ENCODE measurements around the gene CACNA1B. TPM values are rescaled to one million over a fixed set of nuclear protein-coding genes. Genes with fewer than 3 reads are reported as not detected.

Gene CACNA1B
- total RNA-seq, 1 donor = under 0.01 TPM

DNA sequence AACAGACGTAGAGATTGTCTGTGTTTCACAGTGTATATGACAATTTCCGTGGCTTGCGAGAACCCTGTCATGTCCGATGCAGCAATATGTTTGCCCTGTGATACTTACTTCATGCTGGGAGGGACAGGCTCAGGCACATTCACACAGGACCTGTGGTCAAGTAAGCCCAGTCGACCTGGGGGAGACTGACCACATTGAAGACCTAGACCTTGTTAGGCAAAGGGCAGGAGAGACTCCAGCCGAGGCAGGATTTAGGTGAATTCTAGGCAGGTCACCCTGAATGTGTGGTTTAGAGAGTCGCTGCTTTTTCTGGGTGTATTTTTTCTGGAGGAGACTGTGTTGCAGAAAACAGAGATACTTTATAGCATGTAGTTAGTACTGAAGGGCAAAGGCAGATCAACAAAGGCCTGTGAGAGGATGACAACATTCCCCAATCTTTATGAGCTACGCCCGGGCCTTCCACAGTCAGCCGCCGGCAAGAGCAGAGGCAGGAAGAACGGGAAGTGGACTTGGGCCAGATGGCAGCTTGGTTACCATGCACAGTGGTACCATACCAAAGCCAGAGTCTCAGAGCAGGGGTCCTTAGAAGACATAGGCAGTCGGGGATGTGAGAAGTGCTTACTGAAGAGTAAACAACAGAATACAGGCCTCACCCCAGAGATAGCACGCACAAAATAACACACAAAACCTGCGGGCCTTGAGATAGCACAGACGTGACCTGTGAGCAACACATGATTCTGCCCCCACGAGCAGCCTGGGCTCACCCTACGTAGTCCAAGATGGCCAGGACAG, 220.7 kb downstream of the CACNA1B start:
- Histone ChIP-seq H3K4me3 (ENCODE audit: insufficient read depth, low read length) (no peak overlapping the region), H3K4me2 (ENCODE audit: insufficient read depth, low read length) (no peak overlapping the region), H3K4me1 (ENCODE audit: insufficient read depth, low read length) (no peaks in the 10 kb centered on the region), H3K27me3 (ENCODE audit: insufficient read depth, low read length) (no peaks in the 10 kb centered on the region), H3K27ac (ENCODE audit: low read depth, low read length) (no peak overlapping the region), H3K36me3 (ENCODE audit: insufficient read depth, low read length) (no peaks in the 10 kb centered on the region), H2AFZ (ENCODE audit: low read length) (no peak overlapping the region), H3K9me3 (ENCODE audit: low read depth, low read length) (no peaks in the 10 kb centered on the region), H4K20me1 (ENCODE audit: insufficient read depth, low read length) (no peaks in the 10 kb centered on the region), H3K79me2 (ENCODE audit: insufficient read depth, low read length) (no peaks in the 10 kb centered on the region)
- peak; percentile 71 for DNase-seq (ENCODE audit: insufficient read length, low spot score, missing footprints)
- TF ChIP-seq, protein P1, sequence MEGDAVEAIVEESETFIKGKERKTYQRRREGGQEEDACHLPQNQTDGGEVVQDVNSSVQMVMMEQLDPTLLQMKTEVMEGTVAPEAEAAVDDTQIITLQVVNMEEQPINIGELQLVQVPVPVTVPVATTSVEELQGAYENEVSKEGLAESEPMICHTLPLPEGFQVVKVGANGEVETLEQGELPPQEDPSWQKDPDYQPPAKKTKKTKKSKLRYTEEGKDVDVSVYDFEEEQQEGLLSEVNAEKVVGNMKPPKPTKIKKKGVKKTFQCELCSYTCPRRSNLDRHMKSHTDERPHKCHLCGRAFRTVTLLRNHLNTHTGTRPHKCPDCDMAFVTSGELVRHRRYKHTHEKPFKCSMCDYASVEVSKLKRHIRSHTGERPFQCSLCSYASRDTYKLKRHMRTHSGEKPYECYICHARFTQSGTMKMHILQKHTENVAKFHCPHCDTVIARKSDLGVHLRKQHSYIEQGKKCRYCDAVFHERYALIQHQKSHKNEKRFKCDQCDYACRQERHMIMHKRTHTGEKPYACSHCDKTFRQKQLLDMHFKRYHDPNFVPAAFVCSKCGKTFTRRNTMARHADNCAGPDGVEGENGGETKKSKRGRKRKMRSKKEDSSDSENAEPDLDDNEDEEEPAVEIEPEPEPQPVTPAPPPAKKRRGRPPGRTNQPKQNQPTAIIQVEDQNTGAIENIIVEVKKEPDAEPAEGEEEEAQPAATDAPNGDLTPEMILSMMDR (IDR thresholded peaks at IDR 0.05; ENCODE audit: extremely low read depth, low read depth, low read length) = no peak

DNA sequence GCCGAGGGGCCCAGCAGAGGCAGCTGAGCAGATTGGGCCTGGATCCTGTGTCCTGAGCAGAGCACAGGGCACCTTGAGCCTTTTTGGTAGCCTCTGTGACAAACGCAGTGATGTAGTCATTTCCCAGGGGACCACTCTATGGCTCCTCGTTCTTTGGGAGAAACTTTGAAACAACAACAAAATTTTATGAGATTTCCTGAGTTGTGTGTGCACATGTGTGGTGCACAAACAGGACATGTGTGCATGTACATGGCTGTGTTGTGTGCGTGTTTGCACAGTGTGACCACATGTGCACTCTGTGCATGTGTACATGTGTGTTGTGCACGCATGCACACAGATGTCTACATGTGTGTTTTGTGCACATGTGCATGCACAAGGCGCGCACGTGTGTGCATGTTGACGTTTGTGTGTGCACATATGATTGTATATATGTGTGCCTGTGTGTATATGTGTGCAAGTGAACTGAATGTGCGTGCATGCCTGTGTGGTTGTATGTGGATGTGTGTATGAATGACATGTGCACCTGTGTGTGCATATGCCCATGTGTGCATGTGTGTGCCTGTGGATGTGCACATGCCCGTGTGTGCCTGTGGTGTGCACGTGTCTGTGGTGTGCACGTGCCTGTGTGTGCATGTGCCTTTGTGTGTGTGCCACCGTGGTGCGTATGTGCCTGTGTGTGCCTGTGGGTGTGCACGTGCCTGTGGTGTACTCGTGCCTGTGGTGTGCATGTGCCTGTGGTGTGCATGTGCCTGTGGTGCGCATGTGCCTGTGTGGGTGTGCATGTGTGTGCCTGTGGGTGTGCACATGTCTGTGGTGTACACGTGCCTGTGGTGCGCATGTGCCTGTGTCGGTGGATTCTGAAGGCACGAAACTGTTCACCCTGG, 221.6 kb downstream of the CACNA1B start:
- H4K20me1 ChIP-seq (ENCODE audit: insufficient read depth, low read length) = no peaks in the 10 kb centered on the region
- no peak overlapping the region for H3K27ac ChIP-seq (ENCODE audit: low read depth, low read length)
- H3K9me3 ChIP-seq (ENCODE audit: low read depth, low read length) = no peaks in the 10 kb centered on the region
- TF ChIP-seq, protein P1 (IDR thresholded peaks at IDR 0.05; ENCODE audit: extremely low read depth, low read depth, low read length) = no peak
- H3K4me1 ChIP-seq (ENCODE audit: insufficient read depth, low read length) = no peaks in the 10 kb centered on the region
- peak; percentile 53 for DNase-seq (ENCODE audit: insufficient read length, low spot score, missing footprints)
- no peaks in the 10 kb centered on the region for H3K36me3 ChIP-seq (ENCODE audit: insufficient read depth, low read length)
- H3K4me2 ChIP-seq (ENCODE audit: insufficient read depth, low read length) = no peak overlapping the region
- no peaks in the 10 kb centered on the region for H3K27me3 ChIP-seq (ENCODE audit: insufficient read depth, low read length)
- no peaks in the 10 kb centered on the region for H3K79me2 ChIP-seq (ENCODE audit: insufficient read depth, low read length)
- H3K4me3 ChIP-seq (ENCODE audit: insufficient read depth, low read length) = no peak overlapping the region
- H2AFZ ChIP-seq (ENCODE audit: low read length) = no peak overlapping the region

DNA sequence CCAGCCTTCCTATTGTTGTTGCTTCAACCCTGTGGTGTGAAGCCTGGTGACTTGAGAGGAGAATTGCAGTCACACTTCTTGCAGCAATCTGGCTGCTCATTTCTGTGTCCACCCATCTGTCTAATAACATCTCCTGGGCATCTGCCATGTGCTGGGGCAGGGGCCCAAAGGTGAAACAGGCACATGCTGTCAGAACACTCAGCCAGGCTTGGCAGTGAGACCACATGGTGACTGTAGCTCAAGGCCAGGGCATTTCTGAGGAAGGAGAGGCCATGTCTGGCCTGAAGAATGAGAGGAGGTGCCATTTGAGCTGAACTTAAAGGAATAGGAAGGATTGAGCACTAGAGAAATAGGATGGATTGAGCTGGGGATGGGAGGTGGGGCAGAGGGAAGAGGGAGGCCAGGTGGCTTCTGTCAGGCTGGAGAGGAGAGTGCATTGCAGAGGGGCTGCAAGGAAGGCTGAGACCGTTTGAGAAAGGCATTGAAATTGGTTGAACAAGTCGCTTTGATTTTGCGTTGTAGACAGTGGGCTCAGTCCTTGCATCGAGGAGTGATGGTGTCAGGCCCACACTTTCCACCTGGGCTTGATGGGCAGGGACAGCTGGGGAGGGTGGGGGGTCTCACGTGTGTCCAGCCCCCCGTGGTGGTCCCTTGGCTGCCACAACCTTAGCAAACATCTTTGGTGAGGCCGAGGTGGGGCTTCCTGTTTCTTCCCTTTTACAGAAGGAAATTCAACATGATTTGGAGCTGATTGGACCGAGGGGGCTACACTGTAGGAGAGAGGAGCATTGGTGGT, 222.4 kb downstream of the CACNA1B start:
- H3K4me3 ChIP-seq (ENCODE audit: insufficient read depth, low read length) = no peak overlapping the region
- no peaks in the 10 kb centered on the region for H3K79me2 ChIP-seq (ENCODE audit: insufficient read depth, low read length)
- TF ChIP-seq, protein P1 (IDR thresholded peaks at IDR 0.05; ENCODE audit: extremely low read depth, low read depth, low read length) = no peak
- H3K4me2 ChIP-seq (ENCODE audit: insufficient read depth, low read length) = no peak overlapping the region
- no peaks in the 10 kb centered on the region for H3K36me3 ChIP-seq (ENCODE audit: insufficient read depth, low read length)
- no peak overlapping the region for H2AFZ ChIP-seq (ENCODE audit: low read length)
- DNase-seq (ENCODE audit: insufficient read length, low spot score, missing footprints) = peak; percentile 58
- H3K27ac ChIP-seq (ENCODE audit: low read depth, low read length) = no peak overlapping the region
- no peaks in the 10 kb centered on the region for H3K4me1 ChIP-seq (ENCODE audit: insufficient read depth, low read length)
- H3K27me3 ChIP-seq (ENCODE audit: insufficient read depth, low read length) = no peaks in the 10 kb centered on the region
- H3K9me3 ChIP-seq (ENCODE audit: low read depth, low read length) = no peaks in the 10 kb centered on the region
- no peaks in the 10 kb centered on the region for H4K20me1 ChIP-seq (ENCODE audit: insufficient read depth, low read length)
